GM12864 (cell line): ENCODE measurements around the gene ZNF518B.

ENCODE experiments used
- DNase-seq: peaks from one replicate; pipeline ENCODE4 v3.0.0-alpha.2; 2011; ENCODE audit warnings: low read depth
- H3K4me3 ChIP-seq: 2 replicates; pipeline ENCODE4 v1.5.1; 2011; ENCODE audit warnings: mild to moderate bottlenecking, low read depth, low read length, control low read depth
- CTCF ChIP-seq: IDR thresholded peaks from 2 replicates; pipeline ENCODE4 v1.5.1; 2011; ENCODE audit warnings: low read depth, mild to moderate bottlenecking, moderate library complexity, low read length, control low read depth, inconsistent platforms; ENCODE audit errors: missing control alignments

Gene ZNF518B

GRCh38 chr4:10457255-10457801, at the start of gene ZNF518B:
TSS of gene ZNF518B (minus strand) at chr4:10457426. CDS start at chr4:10446328, 11,098 bp downstream.
- peak within 1 kb of the TSS; percentile 75 for H3K4me3 ChIP-seq
- no peak for TF ChIP-seq CTCF
- peak; percentile 10 for DNase-seq

GRCh38 chr4:10506077-10506476, 48.9 kb upstream of the ZNF518B start:
- no peak overlapping the region for H3K4me3 ChIP-seq
- no peak for DNase-seq
- no peak for TF ChIP-seq CTCF

- no peak overlapping the region for H3K4me3 ChIP-seq
- TF ChIP-seq CTCF, result no peak
- DNase-seq, result no peak
These were observed 47.4 kb upstream of the ZNF518B start for GRCh38 chr4:10504570-10505179.

GRCh38 chr4:10502717-10503116, 45.5 kb upstream of the ZNF518B start:
- no peak for DNase-seq
- no peak overlapping the region for H3K4me3 ChIP-seq
- no peak for TF ChIP-seq CTCF

GRCh38 chr4:10500776-10501175, 43.5 kb upstream of the ZNF518B start:
- DNase-seq, result no peak
- H3K4me3 ChIP-seq, result no peak overlapping the region
- TF ChIP-seq CTCF, result no peak

GRCh38 chr4:10496200-10496599, 39.0 kb upstream of the ZNF518B start:
- no peak overlapping the region for H3K4me3 ChIP-seq
- no peak for TF ChIP-seq CTCF
- DNase-seq, result no peak

- DNase-seq, result no peak
- no peak for TF ChIP-seq CTCF
- H3K4me3 ChIP-seq, result no peak overlapping the region
These were observed 38.4 kb upstream of the ZNF518B start for GRCh38 chr4:10495651-10496050.
